HG02840 (cell line): ENCODE measurements around the gene WDR17.
"Not testable (repeated sequence)": the region's sequence is repeated elsewhere in the genome, so short reads cannot be mapped to it uniquely, and the experiment has no call there.

Experiments used
- ATAC-seq: cut with Tn5 transposase; IDR thresholded peaks from one replicate; pipeline ENCODE4 v1.9.1; 2021; ENCODE audit warnings: mild to moderate bottlenecking, moderate library complexity, moderate number of reproducible peaks; ENCODE audit not compliant: unreplicated experiment, low FRiP score

The WDR17 gene

DNA sequence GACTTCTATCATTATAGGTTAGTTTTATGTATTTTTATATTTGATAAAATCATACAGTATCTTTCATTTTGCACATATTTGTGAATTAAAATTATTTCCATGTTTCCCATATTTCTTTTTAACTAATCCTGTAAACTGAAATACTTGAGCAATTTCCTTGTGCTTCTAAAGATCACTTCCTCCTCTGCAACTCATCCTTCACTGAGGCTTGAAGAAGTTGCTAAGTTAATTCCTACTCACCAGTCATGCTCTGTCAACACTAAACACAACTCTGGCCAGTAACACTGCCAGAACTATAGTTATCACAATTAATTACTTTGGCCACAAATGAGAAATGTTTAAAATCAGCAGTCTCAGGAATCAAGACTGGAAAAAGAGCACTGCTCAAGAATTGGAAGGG is 123.0 kb downstream of the WDR17 start:
- ATAC-seq, result no peak

DNA sequence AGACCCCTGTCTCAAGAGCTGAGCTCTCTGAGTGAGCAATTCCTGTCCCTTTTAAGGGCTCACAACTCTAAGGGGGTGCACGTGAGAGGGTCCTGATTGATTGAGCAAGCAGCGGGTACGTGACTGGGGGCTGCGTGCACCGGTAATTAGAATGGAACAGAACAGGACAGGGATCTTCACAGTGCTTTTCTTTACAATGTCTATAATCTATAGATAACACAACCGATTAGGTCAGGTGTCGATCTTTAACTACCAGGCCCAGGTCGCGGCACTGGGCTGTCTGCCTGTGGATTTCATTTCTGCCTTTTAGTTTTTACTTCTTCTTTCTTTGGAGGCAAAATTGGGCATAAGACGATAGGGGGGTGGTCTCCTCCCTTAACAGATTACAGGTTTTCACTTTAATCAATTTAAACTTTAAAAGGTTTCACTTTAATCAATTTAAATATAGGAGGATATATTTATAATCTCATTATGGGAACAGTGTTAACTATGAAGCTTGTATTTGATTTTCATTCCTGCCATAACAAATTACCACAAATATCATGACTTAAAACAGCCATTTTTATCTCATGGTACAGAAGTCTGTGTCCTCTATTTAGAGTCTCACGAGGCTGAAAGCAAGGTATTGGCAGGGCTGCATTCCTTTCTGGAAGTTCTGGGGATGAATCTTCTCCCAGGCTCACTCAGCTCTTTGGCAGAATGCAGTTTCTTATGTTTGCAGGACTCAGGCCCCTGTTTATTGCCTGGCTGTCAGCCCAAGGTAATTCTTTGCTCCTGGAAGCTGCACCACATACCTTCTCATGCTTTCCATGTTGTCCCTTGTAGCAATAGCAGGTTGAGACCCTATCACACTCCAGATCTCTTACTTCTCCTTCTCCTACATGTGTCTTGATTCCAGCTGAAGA is 124.5 kb downstream of the WDR17 start:
- no peak for ATAC-seq

DNA sequence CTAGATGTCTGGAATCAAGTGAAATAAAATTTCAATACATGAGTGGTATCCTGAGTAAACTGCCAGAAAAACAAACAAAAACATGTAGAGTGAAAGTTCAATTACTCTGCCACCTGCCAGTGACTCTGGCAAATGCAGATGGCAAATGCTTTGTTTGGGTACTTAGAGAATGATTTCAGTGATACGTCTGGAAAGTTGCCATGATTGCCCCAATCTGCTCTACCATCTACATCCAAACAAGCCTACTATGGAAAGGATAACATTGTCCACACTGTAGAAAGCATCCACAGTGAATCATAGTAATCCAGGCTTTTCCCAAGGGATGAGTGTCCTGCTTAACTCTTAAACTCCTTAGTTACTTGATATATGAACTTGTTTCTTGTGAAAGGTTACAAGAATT is 126.3 kb downstream of the WDR17 start:
- ATAC-seq, result no peak

DNA sequence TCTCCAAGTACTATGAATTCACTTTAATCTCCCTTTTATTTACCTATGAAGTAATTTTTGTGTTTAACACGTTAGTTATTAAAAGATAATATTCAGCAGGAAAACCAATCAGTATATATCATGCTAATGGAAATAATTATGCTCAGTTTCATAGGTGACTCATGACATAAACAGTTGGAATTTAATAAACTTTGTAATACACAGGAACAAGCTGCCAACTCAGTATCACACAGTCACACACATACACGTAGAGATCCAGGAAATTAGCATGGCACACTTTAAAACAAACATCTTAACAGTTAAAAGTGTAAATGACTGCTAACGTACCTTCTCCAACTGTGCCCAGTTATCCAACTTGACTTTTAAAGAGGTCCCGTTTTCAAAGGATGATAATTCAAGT is 127.5 kb downstream of the WDR17 start:
- no peak for ATAC-seq

DNA sequence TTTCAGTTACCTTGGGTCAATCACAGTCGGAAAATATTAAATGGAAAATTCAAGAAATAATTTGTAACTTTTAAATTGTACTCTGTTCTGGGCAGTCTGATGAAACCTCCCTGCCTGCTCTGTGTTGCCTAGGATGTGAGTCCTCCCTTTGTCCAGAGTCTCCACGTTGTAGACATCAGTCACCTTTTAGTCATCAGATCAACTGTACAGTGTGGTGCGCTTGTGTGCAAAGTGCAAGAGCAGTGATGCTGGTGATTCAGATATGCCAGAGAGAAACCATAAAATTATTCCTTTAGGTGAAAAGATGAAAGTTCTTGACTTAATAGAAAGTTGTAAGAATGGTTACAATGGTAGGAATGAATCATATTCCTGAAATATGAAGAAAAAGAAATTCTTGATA is 128.3 kb downstream of the WDR17 start:
- ATAC-seq, result no peak

DNA sequence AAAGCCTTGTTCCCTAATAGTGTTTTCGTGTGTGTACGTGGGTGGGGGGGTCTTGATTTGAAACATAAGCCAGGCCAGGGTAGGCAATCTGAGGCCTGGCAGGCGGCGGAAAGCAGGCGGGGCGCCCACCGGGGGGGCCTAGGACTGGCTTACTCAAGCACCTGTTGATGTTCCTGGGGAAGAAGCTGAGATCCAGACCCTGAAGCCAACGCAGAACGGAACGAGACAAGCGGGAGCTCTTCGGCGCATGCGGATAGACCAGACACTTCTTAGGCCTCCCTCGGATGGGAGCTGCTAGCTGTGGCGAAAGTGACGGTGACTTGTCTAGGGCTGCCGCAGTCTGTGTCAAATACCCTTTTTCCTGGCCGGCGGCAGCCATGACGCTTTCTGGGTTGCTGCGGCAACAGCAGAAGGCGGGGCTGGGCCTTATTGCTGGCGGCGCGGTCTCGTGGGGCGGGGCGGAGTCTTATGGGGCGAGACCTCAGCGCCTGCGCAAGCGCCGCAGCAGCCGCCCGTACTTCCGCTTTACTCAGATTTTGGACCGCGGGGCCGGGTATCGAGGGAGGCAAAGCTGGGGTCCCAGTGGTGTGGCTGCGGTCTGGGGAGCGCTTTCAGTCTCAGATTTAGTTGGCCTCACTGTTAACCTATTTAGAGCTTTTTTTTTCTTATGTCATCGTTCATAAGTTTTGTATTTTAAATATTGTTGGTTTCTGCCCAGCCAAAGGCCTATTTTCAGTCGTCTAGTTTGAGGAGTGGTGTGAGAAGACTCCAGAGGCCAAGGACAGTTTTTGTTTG is 129.7 kb downstream of the WDR17 start, which contains the start of gene SPATA4:
SPATA4 (minus strand) TSS at position 402 of the 795 bp plus-strand sequence; CDS start at position 379, 23 bp downstream.
- ATAC-seq, result peak; percentile 98

DNA sequence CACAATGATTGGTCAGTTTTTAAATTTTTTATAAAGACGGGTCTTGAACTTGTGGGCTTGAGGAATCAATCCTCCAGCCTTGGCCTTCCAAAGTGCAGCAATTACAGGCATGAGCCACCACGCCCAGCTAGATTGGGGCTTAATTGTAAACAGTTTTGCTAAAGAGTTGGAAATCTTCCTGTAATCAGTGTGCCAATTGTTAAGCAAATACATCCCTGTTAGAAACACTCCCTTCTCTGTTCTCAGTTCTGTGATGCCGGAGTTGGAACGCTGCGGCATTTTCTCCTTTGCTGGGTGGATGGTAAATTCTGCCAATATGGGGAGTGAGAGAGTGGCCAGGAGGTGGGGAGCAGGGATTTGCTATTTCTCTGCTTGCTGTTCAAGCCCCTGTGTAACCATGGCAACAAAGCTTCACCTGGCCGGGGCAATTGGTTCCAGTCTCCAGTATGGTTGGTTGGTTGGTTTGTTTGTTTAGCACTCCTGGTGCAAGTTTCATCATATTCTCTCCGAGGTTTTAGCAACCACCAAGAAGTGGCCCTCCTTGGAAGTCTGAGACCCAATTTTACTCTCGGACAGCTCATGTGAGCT is 132.8 kb downstream of the WDR17 start:
- ATAC-seq, result no peak

DNA sequence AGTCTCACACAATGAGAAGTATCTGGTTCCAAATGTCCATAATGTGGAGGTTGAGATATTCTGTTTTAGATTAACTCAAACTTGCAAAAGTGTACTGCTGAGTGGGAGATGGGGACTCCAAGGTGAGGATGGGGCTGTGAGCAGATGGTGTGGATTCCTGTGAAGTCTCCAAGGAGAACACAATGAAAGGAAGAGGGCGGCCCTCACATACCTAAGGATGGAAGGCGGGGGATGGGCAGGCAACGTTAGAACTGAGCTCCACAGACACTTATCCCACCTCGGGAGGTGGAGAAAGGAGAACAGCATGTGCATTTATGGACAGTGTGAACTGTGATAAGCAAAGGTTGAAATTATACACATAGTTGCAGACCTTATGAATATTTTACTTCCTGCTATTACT is 139.7 kb downstream of the WDR17 start:
- ATAC-seq, result no peak

DNA sequence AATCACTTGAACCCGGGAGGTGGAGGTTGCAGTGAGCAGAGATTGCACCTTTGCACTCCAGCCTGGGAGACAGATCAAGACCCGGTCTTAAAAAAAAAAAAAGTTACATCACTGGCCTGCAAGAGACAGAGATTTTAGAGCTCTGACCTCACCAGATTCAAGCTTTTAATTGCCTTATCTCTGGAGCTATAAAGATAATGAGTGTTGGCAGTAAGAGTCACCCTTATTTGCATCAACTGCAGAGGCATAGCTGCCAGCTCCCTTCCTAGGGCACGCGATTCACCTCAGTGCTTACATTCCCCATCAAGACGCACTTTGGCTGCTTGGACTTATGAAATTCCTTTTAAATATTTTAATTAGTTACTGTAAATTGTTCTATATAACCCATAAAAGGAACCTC is 142.2 kb downstream of the WDR17 start:
- no peak for ATAC-seq

DNA sequence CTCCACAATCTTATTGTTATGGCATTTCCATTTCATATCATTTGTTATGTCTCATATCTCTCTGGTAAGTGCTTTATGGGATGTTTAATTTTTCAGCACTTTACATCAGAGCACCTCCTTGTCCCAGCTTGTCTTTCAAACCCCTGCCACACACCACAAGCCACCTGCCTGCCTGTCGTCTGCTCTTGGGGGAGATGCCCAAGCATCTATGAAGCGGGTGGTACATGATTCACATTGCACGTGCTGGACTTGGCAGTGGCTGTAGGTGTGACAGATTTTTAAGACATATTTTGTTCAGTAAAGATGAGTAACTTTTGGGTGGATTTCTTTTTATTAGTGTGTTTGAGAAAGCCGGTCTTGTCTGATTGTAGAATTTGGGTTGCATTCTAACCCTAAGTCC is 143.9 kb downstream of the WDR17 start:
- no peak for ATAC-seq

DNA sequence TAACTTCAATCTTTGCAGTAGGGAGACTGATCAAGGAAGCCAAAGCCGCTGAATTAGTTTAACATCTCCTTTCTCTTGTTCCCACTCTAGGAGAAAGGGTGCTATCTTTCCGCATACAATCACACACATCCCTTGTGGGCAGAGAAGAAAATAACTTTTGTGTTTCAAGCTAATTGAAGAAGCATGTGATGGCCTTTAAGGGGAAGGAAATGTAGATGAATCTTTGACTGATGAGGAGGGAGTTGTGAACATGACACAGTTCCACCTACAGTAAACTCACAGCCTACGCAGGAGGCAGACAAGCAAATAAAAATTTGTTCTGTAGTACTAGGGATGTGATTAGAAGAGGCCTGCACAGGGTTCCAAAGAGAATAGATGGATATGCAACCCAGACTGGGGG is 144.5 kb downstream of the WDR17 start:
- ATAC-seq, result no peak

DNA sequence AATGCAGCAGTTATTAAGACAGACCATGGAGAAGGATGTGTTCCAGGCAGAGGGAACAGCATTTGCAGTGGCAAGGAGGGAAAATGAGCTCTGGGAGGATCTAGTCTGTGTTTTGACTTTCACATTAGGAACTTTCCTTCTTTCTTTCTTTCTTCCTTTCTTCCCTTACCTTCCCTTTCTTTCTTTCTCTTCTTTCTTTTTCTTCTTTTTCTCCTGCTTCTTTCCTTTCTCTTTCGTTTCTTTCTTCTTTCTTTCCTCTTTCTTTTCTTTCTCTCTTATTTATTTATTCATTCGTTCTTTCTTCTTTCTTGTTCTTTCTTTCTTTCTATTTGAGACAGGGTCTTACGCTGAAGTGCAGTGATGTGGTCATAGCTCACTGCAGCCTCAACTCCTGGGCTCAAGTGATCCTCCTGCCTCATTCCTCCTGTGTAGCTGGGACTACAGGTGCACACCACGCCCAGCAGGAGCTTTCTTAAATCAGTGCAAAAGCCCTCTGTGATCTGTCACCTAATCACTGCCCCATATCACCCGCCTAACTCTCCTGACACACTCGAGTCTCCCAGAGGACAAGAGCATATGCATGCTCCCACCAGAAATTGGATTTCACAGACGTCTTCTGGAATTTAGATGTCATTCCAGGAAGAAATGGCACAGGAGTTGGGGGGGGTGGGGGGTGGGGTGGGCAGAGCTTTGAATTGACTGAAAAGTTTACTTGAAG is 145.1 kb downstream of the WDR17 start:
- ATAC-seq, result no peak

DNA sequence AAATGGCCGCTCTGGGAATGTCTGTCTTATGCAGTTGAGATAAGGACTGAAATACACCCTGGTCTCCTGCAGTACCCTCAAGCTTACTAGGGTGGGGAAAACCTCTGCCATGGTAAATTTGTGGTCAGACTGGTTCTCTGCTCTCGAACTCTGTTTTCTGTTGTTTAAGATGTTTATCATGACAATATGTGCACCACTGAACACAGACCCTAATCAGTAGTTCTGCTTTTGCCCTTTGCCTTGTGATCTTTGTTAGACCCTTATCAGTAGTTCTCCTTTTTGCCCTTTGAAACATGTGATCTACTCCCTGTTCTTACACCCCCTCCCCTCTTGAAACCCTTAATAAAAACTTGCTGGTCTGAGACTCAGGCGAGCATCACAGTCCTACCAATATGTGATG is 146.7 kb downstream of the WDR17 start:
- ATAC-seq, result not testable (repeated sequence)

DNA sequence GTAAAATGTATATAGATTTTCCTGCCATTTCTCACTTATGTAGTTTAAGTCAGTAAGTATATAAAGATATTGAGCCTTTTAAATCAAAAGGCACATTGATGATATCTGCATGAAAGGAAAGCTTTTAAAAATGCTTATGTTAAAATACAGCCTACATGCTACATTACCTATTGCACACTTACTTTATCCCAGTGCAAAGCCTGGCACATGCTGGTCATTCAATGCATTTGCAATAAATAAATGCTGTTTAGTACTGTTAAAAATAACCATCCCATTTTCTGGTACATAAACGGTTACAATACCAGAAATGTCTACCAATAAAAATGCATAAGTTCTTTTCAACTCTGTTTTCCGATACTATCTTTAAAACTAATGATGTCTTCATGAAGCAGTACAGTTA is 151.9 kb downstream of the WDR17 start:
- ATAC-seq, result no peak

DNA sequence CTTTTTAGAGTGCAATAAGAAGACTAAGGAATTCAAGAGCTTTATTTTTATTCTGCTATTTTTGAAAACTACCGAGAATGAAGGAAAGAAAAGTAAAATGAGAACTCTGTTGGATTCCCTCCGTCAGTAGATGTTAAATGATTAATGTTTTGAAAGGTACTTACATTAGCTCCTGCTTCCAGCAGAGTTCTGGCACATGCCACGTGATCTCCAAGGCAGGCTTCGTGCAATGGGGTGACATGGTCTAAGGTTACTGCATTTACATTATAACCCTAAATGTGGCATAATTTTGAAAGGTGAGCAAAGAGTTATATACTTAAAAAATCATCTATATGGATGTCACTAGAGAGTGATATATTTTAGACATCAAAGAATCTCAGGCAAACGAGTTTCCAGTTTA is 156.5 kb downstream of the WDR17 start:
- no peak for ATAC-seq

DNA sequence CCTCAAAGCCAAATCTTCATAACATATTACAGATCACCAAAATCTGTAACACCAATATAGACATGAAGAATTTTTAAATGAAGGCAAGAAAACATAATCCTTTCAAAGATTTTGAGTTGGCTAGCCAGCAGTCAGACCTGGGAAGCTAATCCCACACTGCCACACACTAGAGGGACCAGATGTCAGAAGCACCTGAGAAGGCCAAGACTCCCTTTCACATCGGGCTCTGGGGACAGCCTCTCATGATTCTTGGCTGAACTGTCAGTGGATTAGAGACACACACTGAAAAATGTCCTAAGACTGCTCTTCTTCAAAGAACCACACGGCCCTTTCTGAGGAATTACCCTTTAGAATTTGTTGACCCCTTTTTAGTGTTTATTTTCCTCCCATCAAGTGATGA is 157.9 kb downstream of the WDR17 start:
- ATAC-seq, result no peak

DNA sequence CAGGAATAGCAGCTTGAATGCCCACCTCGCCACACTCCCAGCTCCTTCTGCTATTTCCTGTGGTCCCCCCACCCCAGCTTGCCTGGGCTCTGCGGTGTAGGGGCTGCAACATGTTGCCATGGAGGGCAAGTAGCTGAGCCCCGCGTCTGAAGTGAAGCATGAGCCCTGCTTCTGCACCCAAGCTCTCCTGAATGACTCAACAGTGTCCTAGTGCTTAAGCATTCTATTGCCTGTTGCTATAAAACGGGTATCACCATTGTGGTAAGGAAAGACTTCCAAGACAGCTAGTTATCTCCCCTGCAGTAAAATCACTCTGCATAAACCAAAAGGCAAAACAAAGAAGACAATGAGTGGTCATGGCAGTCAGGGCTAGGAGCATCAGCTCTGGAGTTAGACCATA is 161.1 kb downstream of the WDR17 start:
- ATAC-seq, result no peak

DNA sequence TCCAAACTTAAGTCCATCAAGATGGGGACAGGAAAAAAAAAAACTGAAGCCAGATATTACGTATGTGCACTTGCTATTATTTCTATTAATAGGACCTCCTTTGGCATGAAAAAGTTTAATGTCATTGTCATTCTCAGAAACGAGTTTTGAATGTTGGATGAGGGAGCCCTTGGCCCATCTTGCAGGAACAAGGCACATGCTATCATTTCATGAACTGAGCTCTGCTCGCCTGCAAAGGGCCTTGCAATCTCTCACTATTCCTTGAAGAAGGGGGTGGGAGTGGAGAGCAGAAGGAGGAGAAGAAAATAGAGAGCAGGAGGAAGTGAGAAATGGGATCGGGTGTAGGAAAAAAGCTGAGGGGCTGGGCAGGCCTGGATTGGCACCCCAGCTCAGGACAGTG is 164.0 kb downstream of the WDR17 start:
- no peak for ATAC-seq
